ENCODE measurements around the gene NMB. TPM values are rescaled to one million over a fixed set of nuclear protein-coding genes. Genes with fewer than 3 reads are reported as not detected.
A peak's percentile ranks its signal among the peaks of the same experiment; 100 is the strongest.

The NMB gene, protein sequence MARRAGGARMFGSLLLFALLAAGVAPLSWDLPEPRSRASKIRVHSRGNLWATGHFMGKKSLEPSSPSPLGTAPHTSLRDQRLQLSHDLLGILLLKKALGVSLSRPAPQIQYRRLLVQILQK
- 100 to 1,000 TPM in 1 of 4 donors, 10 to 100 TPM in 3; 27.3 to 157 (median 68.0) TPM for total RNA-seq

DNA sequence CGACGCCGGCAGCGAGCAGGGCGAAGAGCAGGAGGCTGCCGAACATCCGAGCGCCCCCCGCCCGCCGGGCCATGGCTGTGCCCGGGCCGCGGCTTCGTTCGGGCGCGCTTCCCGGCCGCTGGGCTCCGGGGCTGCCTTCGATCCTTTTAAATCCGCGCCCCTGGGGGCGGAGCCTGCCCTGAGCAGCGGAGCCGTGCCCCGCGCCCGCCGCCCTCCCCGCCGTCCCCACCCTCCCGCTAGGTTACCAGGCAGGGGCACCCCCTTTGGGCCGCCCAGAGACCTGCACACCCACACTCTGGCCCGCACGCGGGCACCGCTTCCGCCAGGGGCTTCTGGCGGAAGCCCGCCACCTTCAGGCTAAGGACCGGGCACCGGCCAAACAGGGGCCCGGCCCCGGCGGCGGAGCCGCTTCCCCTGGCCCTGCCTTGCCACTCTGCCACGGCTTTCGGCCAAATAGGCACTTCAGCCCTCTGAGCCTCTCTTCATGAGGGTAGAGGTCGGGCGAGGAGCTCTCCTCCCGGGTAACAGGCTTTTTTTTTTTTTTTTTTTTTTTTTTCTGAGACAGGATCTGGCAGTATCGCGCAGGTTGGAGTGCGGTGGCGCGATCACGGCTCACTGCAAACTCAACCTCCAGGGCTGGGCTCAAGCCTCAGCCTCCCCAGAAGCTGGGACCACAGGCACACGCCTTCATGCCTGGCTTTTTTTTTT is at the start of gene NMB:
Gene NMB (minus strand): TSS at position 120 of the 708 bp plus-strand sequence. CDS start 47 bp downstream, at position 73.
- TF ChIP-seq EP300 (IDR thresholded peaks at IDR 0.05), result no peak
- peak; percentile 67 to 82 (median 75) for TF ChIP-seq CTCF (IDR thresholded peaks at IDR 0.05)
- Histone ChIP-seq H3K4me1 (peaks cover 0 to 38% (median 12%) of the 10 kb centered on the region in 4 donors), H3K9me3 (no peaks in the 10 kb centered on the region), H3K36me3 (no peaks in the 10 kb centered on the region), H3K27ac (peak within 1 kb of the TSS; percentile 75 to 93 (median 80)), H3K4me3 (peak within 1 kb of the TSS; percentile 48 to 66 (median 58)), H3K27me3 (no peaks in the 10 kb centered on the region)
- peak; percentile 39 to 56 for DNase-seq (ENCODE audit: low spot score in 2 of 2)
- 2% methylated on average over 22 to 51 of the region's 61 CpGs for WGBS, 2 donors

GRCh38 chr15:84703808-84704207 is 45.8 kb upstream of the NMB start:
- peaks cover 0 to under 1% (median 0%) of the 10 kb centered on the region in 3 donors for H3K36me3 ChIP-seq
- H3K4me3 ChIP-seq, result no peak overlapping the region
- WGBS, 2 donors, result 93 to 96% methylated on average over 5 of the region's 5 CpGs
- peak overlapping the region in 1 of 4 donors; percentile 50 for H3K27ac ChIP-seq
- H3K9me3 ChIP-seq, result no peaks in the 10 kb centered on the region
- H3K4me1 ChIP-seq, result peaks cover 0 to 34% (median 6%) of the 10 kb centered on the region in 4 donors
- no peak for TF ChIP-seq POLR2A (IDR thresholded peaks at IDR 0.05)
- TF ChIP-seq CTCF (IDR thresholded peaks at IDR 0.05), result no peak
- TF ChIP-seq EP300 (IDR thresholded peaks at IDR 0.05), result no peak
- no peaks in the 10 kb centered on the region for H3K27me3 ChIP-seq
- no peak for DNase-seq (ENCODE audit: low spot score in 2 of 2)

DNA sequence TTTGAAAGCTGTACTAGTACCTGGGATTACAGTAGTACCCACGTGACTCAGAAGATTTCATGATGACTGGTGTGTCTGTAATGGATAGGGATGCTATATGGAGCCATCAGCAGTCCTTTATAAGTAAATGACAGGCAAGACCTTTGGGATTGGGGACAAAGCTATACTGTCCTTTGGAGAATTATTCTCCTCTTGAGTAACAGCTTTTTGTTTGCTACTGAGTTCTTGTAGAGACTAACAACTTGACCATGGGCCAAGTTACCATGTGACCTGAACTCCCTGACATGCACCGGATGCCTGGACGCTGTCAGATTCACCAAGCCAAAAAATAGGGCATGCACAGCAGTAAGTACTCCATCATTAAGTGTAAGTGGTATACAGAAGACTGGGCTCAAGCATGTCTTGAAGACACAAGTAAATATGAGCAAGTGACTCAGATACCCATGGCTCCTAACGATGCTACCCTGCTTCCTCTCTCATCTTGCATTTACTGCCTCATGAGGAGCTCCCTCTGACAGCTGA is 45.0 kb upstream of the NMB start:
- 19 to 20% methylated on average over 4 of the region's 4 CpGs for WGBS, 2 donors
- H3K4me1 ChIP-seq, result peaks cover 0 to 38% (median 6%) of the 10 kb centered on the region in 4 donors
- peak in 1 of 2 donors; percentile 65 for DNase-seq (ENCODE audit: low spot score in 2 of 2)
- H3K27me3 ChIP-seq, result no peaks in the 10 kb centered on the region
- H3K36me3 ChIP-seq, result no peaks in the 10 kb centered on the region
- peak in 1 of 2 donors; percentile 9 for TF ChIP-seq EP300 (IDR thresholded peaks at IDR 0.05)
- TF ChIP-seq POLR2A (IDR thresholded peaks at IDR 0.05), result no peak
- H3K27ac ChIP-seq, result peak overlapping the region in 3 of 4 donors; percentile 2 to 57 (median 50)
- H3K4me3 ChIP-seq, result no peak overlapping the region
- H3K9me3 ChIP-seq, result no peaks in the 10 kb centered on the region

DNA sequence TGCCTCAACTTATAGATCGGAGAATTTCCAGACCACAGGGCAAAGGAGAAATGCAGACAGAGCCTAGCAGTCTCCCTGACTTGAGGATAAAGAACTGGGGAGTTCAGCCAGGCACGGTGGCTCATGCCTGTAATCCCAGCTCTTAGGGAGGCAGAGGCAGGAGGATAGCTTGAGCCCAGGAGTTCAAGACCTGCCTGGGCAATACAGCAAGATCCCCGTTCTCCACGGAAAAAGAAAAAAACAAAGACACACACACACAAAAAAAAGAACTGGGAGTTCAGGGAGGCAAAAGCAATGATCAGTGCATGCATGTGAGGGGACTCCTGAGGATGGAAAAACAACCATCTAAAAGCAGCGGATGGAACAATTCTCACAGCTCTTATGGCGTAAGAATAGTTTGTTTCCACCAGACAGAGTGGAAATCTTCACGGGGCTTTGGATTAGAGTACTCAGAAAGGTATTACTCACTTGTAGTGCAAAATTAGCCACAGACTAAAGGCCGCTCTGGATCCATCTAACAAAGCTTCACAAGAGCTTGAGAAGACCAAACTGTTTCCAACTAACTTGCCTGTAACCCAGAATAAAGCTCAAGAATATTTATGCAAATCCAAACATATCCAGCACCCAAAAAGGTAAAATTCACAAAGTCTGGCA is 41.7 kb upstream of the NMB start:
- Histone ChIP-seq H3K27me3 (no peaks in the 10 kb centered on the region), H3K27ac (no peak overlapping the region), H3K9me3 (no peaks in the 10 kb centered on the region), H3K4me1 (peaks cover 0 to 37% (median 6%) of the 10 kb centered on the region in 4 donors), H3K36me3 (no peaks in the 10 kb centered on the region), H3K4me3 (no peak overlapping the region)
- TF ChIP-seq POLR2A (IDR thresholded peaks at IDR 0.05) (no peak), CTCF (IDR thresholded peaks at IDR 0.05) (no peak)
- DNase-seq (ENCODE audit: low spot score in 2 of 2), result no peak
- WGBS, 2 donors, result 88 to 90% methylated on average over 8 of the region's 8 CpGs

- no peak for DNase-seq (ENCODE audit: low spot score in 2 of 2)
- H3K27ac ChIP-seq, result no peak overlapping the region
- H3K4me3 ChIP-seq, result no peak overlapping the region
- peaks cover 0 to 28% (median under 1%) of the 10 kb centered on the region in 4 donors for H3K4me1 ChIP-seq
- no peaks in the 10 kb centered on the region for H3K27me3 ChIP-seq
- no peaks in the 10 kb centered on the region for H3K36me3 ChIP-seq
- no peaks in the 10 kb centered on the region for H3K9me3 ChIP-seq
- TF ChIP-seq CTCF (IDR thresholded peaks at IDR 0.05), result no peak
- TF ChIP-seq EP300 (IDR thresholded peaks at IDR 0.05), result no peak
- 26 to 39% methylated on average over 1 of the region's 1 CpG for WGBS, 2 donors
These were observed 39.4 kb upstream of the NMB start for GRCh38 chr15:84697236-84697990.
